ENCODE measurements around the gene KRTAP17-1. TPM values are rescaled to one million over a fixed set of nuclear protein-coding genes. Genes with fewer than 3 reads are reported as not detected.
A peak's percentile ranks its signal among the peaks of the same experiment; 100 is the strongest.

Gene KRTAP17-1
- total and polyA plus RNA-seq, 7 donors = not detected

DNA sequence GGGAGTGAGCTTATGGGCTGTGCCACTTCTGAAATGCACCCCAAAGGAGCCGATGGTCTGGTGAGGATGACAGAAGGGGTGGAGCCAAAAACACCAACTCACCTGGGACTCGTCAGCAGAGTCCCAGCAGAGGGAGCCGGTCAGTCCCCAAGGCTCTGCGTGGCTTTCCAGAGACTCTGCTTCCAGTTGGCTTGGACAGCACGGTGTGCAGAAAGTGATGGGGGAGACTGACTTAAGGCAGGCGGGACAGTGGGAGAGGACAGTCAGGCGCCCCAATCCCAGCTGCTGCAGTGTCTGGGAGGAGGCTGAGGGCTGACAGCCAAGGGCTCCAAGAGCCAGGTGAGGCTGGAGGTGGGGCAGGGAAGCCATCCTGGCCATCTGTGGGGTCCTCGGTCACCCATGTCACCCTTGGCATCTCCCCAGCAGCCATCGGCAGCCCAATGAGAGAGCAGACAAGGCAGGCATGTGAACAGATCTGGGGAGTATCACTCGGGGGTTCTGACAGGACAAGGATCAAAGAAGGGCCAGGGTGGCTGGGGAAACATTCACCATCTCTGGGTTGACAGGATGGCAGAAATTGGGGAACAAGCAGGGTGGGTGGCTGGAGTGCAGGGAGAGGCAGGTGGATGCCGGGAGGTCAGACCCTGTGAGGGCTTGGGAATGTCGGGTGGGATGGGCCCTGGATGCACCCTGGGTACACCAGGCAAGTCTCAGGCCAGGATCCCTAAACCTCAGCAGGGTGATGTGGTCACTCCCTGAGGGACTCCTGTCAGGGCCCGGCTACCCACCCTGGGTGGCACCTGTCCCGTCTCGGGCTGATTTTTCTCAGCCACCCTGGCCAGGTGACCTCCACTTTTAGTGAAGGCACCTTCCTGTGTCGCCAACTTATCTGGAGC lies 8.9 kb upstream of the KRTAP17-1 start:
- H3K27me3 ChIP-seq = no peaks in the 10 kb centered on the region
- WGBS, 2 donors = 53 to 72% methylated on average over 16 of the region's 16 CpGs
- no peak overlapping the region for H3K27ac ChIP-seq
- H3K9me3 ChIP-seq = no peaks in the 10 kb centered on the region
- H3K4me3 ChIP-seq = no peak overlapping the region
- TF ChIP-seq POLR2A (IDR thresholded peaks at IDR 0.05) (no peak), EP300 (IDR thresholded peaks at IDR 0.05) (no peak), POLR2AphosphoS5 (IDR thresholded peaks at IDR 0.05) (no peak)
- TF ChIP-seq, protein P1, sequence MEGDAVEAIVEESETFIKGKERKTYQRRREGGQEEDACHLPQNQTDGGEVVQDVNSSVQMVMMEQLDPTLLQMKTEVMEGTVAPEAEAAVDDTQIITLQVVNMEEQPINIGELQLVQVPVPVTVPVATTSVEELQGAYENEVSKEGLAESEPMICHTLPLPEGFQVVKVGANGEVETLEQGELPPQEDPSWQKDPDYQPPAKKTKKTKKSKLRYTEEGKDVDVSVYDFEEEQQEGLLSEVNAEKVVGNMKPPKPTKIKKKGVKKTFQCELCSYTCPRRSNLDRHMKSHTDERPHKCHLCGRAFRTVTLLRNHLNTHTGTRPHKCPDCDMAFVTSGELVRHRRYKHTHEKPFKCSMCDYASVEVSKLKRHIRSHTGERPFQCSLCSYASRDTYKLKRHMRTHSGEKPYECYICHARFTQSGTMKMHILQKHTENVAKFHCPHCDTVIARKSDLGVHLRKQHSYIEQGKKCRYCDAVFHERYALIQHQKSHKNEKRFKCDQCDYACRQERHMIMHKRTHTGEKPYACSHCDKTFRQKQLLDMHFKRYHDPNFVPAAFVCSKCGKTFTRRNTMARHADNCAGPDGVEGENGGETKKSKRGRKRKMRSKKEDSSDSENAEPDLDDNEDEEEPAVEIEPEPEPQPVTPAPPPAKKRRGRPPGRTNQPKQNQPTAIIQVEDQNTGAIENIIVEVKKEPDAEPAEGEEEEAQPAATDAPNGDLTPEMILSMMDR (IDR thresholded peaks at IDR 0.05) = no peak
- H3K4me1 ChIP-seq = no peaks in the 10 kb centered on the region
- H3K36me3 ChIP-seq = no peaks in the 10 kb centered on the region
- no peak for DNase-seq
- intact Hi-C loops (cut with DNase I) = loop anchor here (5.0 kb wide), 1 partner anchor 417 kb away; no protein-coding TSS in a partner anchor

DNA sequence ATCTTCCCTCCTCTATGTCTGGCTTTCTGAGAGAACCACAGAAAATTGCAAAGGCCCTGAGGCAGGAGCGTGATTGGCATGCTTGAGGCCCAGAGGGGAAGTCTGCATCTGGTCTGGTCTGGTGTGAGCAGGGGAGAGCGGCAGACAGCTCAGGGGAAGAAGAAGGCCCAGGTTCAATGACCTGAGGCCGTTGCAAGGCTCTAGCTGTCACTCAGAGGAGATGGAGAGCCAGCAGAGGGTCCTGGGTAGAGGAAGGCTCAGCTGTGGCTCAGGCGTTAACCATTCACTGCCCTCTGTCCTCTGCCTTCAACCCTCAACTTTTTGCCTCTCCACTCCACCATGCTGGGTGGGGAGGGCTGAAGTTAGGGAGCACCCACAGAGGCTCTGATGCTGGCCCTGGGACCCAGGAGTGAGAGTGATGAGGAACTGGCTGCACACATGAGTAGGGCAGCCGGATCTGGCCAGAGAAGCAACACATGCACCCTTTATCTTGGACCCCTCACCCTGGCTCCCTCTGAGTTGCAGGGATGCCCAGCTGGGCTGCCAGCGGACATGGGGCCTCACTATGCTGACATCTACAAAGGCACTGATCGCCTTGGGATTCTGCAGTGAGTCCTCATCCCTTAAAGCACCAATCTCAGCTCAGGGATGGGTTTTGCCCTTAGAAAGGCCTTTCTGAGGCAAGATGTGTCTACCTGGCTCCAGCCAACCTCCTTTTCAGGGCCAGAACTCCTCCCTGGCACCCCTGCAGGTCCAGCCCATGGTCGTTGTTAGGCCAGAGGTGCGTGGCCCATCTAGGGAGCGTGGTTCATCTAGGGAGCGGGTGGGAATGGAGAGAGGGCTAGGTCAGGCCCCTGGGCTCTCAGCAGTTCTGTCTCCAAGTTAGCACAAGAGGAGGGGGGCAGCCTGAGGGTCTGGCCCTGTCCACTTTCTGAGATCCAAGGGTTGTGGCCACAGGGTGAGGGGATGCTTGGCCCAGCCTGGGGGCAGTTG lies 7.7 kb upstream of the KRTAP17-1 start:
- no peak for DNase-seq
- intact Hi-C loops (cut with DNase I) = no loop called here

DNA sequence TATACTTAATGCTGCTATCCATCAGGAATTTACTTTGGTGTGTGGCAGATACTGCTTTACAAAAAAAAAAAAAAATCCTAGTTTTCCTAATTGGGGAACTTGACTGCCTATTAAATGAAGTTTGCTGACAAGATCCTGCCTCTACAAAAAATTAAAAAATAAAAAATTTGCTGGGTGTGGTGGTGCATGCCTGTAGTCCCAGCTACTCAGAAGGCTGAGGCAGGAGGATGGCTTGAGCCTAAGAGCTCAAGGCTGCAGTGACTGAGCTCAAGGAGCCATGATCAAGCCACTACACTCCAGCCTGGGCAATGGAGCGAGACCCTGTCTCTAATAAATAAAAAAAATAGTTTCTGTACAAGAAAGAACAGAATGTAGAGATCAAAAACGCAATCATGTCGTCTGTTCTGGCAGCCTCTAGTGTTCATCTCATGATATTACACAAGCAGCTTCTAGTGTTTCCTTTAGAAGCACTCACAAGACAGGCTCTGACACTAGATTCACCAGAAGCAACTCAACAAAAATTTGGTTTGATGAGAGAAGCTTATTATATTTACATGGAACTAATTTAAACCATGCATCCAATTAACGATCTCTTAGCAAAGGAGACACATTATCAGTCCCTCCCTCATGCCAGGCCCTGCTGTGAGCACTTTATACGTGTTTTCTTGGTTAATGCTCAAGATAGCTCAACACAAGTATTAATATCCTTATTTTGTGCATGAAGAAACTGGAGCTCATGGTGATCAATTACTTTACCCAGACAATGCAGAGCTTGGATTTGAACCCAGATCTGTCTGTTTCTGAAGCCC lies 6.8 kb upstream of the KRTAP17-1 start:
- H3K36me3 ChIP-seq = no peaks in the 10 kb centered on the region
- no peaks in the 10 kb centered on the region for H3K9me3 ChIP-seq
- TF ChIP-seq, protein P1 (IDR thresholded peaks at IDR 0.05) = peak in 3 of 4 experiments; percentile 56 to 63 (median 57)
- no peak for TF ChIP-seq EP300 (IDR thresholded peaks at IDR 0.05)
- H3K27ac ChIP-seq = no peak overlapping the region
- DNase-seq = no peak
- H3K4me1 ChIP-seq = no peaks in the 10 kb centered on the region
- 31 to 35% methylated on average over 5 of the region's 5 CpGs for WGBS, 2 donors
- intact Hi-C loops (cut with DNase I) = no loop called here
- H3K27me3 ChIP-seq = no peaks in the 10 kb centered on the region
- no peak overlapping the region for H3K4me3 ChIP-seq

More for the DNA sequence above, 7.7 kb upstream of the KRTAP17-1 start:
- no peak overlapping the region for H3K27ac ChIP-seq
- H3K27me3 ChIP-seq = no peaks in the 10 kb centered on the region
- no peaks in the 10 kb centered on the region for H3K4me1 ChIP-seq
- 89 to 91% methylated on average over 11 of the region's 11 CpGs for WGBS, 2 donors
- H3K36me3 ChIP-seq = no peaks in the 10 kb centered on the region
- H3K9me3 ChIP-seq = no peaks in the 10 kb centered on the region
- TF ChIP-seq POLR2A (IDR thresholded peaks at IDR 0.05) = no peak
- TF ChIP-seq, protein P1 (IDR thresholded peaks at IDR 0.05) = no peak
- no peak for TF ChIP-seq POLR2AphosphoS5 (IDR thresholded peaks at IDR 0.05)
- TF ChIP-seq EP300 (IDR thresholded peaks at IDR 0.05) = no peak
- H3K4me3 ChIP-seq = no peak overlapping the region

DNA sequence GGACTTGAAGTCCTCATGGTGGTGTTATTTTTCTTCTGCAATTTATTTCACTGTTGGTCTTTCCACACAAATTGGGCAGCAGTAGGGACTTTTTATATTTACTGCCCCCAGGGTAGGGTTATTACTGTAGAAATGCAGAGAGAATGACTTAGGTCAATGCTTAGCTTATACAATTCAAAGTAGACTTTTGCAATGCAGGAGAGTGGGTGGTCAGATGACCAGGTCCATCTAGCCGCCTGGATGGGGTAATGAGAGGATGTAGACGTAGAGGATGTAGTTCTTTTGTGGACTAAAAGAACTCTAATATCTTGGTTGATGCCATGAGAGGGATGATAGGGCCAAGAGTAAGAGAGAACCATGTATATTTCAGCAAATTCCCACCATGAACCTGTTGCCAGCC lies 2.7 kb upstream of the KRTAP17-1 start:
- Histone ChIP-seq H3K4me1 (no peaks in the 10 kb centered on the region), H3K9me3 (no peaks in the 10 kb centered on the region), H3K27ac (no peak overlapping the region), H3K4me3 (no peak overlapping the region), H3K36me3 (no peaks in the 10 kb centered on the region), H3K27me3 (peaks cover 0 to 5% (median 0%) of the 10 kb centered on the region in 3 donors)
- DNase-seq = no peak
- TF ChIP-seq POLR2A (IDR thresholded peaks at IDR 0.05) (no peak), POLR2AphosphoS5 (IDR thresholded peaks at IDR 0.05) (no peak)
- TF ChIP-seq, protein P1 (IDR thresholded peaks at IDR 0.05) = no peak
- intact Hi-C loops (cut with DNase I) = no loop called here
- 46 to 92% methylated on average over 2 of the region's 2 CpGs for WGBS, 2 donors
